GM19372 (cell line): ENCODE data around the gene THAP9.
"Not testable (repeated sequence)": the region's sequence is repeated elsewhere in the genome, so short reads cannot be mapped to it uniquely, and the experiment has no call there.

ENCODE experiments used
- ATAC-seq: cut with Tn5 transposase; IDR thresholded peaks from one replicate; pipeline ENCODE4 v1.9.1; 2021; ENCODE audit warnings: mild to moderate bottlenecking, low read depth, moderate library complexity; ENCODE audit not compliant: unreplicated experiment

The THAP9 gene

DNA sequence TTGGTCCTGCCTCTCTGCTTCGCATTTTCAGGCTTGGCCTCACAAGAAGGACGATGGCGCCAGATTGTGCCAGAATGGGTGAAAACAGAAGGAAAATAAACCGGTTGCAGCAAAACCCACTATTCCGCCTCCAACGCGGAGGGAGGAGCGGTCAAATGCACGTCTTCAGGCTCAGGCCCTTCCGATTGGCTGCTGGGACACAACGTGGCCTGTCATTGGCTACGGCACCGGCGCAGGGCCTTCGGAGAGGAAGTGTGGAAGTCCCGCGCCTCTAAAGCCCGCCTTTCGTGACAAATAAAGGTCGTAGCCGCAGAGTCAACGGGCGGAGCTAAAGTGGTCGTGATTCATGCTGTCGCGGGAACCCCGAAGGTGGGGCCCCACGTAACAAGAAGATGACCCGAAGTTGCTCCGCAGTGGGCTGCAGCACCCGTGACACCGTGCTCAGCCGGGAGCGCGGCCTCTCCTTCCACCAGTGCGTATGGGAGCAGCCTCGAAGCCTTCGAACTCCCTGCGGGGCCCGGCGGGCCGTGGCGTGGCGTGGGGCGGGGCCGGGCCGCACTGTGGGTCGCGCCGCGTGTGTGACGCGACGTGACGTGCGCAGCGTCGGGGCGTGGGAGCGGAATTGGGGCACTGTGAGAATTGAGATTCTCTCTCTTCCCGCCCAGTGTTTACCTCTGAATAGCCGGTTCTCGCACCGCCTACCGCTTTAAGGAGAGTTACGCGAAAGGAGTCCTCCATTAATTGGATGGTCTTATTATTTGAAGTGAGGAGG lies at the start of gene THAP9:
TSS of gene THAP9 (plus strand) at position 325 of the 772 bp plus-strand sequence. CDS start at position 393, 68 bp downstream.
- peak; percentile 87 for ATAC-seq

- no peak for ATAC-seq
Observed at GRCh38 chr4:82851318-82851717, 49.2 kb upstream of the THAP9 start.

GRCh38 chr4:82851885-82852750 lies 48.4 kb upstream of the THAP9 start:
- no peak for ATAC-seq

- ATAC-seq: no peak
Observed at GRCh38 chr4:82852751-82853285, 47.7 kb upstream of the THAP9 start.

- ATAC-seq: not testable (repeated sequence)
Observed at GRCh38 chr4:82860487-82860886, 40.0 kb upstream of the THAP9 start.

GRCh38 chr4:82861529-82861928 lies 39.0 kb upstream of the THAP9 start:
- ATAC-seq: no peak

DNA sequence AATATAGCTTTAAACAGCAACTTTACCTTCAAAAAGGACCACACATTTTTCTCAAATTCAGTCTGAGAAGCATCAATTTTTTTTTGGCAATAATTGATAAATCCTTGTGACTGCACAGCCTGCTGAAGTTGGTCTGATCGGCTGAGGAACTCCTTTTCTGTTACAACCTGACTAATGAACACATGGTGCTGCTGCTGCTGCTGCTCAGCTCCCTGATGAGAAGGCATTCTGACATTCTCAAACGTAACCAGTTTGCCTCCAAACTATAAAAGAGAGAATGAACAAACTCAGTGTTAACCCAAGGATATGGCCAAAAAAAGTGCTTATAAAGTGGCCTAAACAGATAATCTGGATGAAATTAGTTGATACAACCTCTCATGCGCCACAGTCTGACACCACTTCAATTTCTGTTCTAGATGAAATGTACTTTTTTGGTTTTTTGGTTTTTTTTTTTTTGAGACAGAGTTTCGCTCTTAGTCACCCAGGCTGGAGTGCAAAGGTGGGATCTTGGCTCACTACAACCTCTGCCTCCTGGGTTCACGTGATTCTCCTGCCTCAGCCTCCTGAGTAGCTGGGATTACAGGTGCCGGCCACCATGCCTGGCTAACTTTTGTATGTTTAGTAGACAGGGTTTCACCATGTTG lies 36.1 kb upstream of the THAP9 start:
- no peak for ATAC-seq

- no peak for ATAC-seq
Observed at GRCh38 chr4:82865592-82865991, 34.9 kb upstream of the THAP9 start.

DNA sequence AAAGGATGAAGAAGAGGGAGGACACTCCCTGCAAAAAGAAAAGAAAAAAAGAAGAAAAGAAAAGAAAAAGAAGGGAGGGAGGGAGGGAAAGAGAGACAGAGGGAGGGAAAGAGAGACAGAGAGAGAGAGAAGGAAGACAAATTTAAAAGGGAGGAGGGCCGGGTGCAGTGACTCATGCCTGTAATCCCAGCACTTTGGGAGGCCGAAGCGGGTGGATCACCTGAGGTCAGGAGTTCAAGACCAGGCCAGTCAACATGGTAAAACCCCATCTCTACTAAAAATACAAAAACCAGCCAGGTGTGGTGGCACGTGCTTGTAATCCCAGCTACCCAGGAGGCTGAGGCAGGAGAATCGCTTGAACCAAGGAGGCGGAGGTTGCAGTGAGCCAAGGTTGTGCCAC lies 34.5 kb upstream of the THAP9 start:
- ATAC-seq: not testable (repeated sequence)

- no peak for ATAC-seq
Observed at GRCh38 chr4:82866706-82867385, 33.7 kb upstream of the THAP9 start.

- no peak for ATAC-seq
Observed at GRCh38 chr4:82868572-82868971, 32.0 kb upstream of the THAP9 start.

DNA sequence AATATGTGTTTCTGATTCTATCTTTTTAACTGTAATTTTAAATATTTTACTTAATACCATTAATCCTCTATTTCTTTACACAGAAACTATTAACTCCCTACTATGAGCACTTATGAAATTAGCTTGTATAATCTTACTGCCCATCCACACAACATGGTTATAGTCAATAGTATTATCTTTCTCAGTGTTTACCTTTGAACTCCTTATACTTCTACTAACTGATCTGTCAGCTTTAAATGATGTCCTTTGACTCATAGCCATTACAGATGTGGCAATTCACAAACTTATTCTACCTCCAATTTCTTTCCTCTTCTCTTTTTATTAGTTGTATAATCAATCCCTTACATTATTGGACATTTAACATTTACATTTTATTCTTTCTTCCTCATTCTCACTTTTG lies 15.1 kb upstream of the THAP9 start:
- no peak for ATAC-seq

GRCh38 chr4:82886147-82886942 lies 14.2 kb upstream of the THAP9 start:
- no peak for ATAC-seq

DNA sequence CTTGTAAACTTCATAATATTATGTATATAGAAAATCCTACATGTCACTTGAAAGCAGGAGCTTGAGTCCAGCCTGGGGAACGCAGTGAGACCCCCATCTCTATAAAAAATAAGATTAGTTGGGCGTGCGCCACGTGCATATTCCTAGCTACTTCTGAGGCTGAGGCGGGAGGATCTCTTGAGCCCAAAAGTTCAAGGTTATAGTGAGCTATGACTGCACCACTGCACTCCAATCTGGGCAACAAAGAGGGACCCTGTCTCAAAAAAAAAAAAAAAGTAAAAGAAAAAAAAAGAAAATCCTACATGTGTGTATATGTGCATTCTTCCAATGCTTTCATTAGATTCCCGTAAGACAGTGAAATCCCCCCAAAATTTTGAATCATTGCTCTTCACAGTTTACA lies 11.2 kb upstream of the THAP9 start:
- ATAC-seq: no peak

GRCh38 chr4:82890528-82890900 lies 10.0 kb upstream of the THAP9 start:
- ATAC-seq: no peak

DNA sequence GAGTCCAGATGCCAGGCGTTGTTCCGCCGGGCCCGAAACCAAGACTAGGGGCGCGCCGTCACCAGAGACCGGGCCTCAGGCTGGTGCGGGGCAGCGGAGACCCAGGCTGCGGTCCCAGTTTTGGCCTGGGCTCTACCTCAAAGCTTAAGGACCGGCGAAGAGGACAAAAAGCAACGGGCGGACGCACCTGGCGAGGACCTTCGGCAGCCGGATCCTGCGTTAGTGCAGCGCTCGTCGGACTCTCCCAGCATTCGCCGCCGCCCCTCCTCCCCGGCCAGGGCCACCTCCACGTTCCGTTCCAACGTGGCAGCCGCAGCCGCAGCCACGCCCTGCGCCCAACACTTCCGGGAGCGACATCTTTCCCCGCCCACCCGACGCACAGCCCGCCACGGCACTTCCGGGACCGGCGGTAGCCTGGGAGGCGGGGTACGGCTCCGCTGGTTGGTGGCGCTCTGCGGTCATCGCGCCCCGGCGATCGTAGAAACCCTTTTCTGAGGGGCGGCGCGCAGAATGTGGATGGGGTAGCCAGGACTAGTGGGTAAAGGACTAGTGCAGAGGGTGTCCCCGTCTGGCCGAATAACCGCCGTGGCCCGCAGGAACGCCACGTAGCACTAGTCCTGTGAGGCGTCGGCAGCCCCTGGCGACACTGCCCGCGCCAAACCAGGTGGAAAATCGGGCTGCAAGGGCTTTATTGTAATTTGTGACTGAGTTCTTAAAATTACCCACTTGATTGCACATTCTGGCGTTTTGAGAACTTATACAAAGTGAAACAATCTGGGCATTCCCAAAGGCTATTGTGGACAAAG lies 9.4 kb upstream of the THAP9 start, which contains the start of gene SEC31A:
TSS of gene SEC31A (minus strand) at position 253 of the 806 bp plus-strand sequence. CDS start 9,217 bp downstream, outside the sequence.
- peak; percentile 91 for ATAC-seq

DNA sequence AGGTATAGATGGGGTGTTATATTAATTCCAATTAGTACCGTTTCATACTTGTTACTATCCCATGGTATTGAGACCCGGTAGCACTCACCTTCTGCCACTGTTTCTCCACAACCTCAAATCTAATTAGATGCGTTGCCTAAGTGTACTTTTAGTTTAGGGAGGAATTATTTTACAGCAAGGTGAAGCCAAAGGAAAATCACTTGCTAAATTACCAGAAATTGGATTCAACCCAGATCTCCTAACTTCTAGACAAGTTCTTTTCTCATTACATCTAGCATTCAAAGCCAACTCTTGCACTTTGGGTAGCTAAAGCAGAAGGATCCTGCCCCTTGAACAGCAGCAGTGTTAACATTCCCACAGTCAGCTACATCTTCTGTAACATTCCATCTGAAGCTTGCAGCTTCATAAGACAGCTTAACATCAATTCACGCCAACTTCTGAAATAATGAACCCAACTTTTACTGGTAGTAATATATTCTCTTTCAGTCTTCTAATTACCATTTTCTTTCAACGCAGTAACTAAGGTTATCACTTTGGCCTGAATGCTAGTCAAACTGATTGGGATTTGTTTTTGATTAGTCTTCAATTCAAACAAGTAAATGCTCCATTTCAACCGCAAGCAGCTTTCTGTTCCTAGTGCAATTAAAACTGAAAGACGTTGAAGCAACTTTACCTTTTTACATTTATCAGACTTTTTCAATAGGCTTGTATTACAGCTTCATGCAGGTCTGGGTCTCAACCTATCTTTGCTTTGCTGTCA lies 8.6 kb upstream of the THAP9 start:
- no peak for ATAC-seq

GRCh38 chr4:82892467-82892802 lies 8.1 kb upstream of the THAP9 start:
- ATAC-seq: no peak
